ENCODE measurements around the gene CHST8. TPM values are rescaled to one million over a fixed set of nuclear protein-coding genes. Genes with fewer than 3 reads are reported as not detected.
A peak's percentile ranks its signal among the peaks of the same experiment; 100 is the strongest.

CHST8 gene
- total and polyA plus RNA-seq, 2 experiments from 2014 or later, result 9.3 to 38.2 TPM

- H3K4me1 ChIP-seq (ENCODE audit: insufficient read depth), result peaks cover 7% of the 10 kb centered on the region; the same call in 1 of the 2 replicates
- Mint-ChIP-seq H3K4me3 (no peak overlapping the region), H3K4me1 (peaks cover 12% of the 10 kb centered on the region), H3K27me3 (ENCODE audit: insufficient read depth, low read depth, poor library complexity) (peaks cover 9% of the 10 kb centered on the region), H3K36me3 (ENCODE audit: low read depth) (no peaks in the 10 kb centered on the region), H3K9me3 (peaks cover 2% of the 10 kb centered on the region; the same call in 1 of the 3 replicates), H3K27ac (no peak overlapping the region)
- no peaks in the 10 kb centered on the region for H3K27me3 ChIP-seq (ENCODE audit: insufficient read depth)
- no peak overlapping the region for H3K27ac ChIP-seq (ENCODE audit: low read depth)
- no peak overlapping the region for H2AFZ ChIP-seq
- H3K4me2 ChIP-seq, result no peak overlapping the region
- no peaks in the 10 kb centered on the region for H3K9me2 ChIP-seq (ENCODE audit: insufficient read depth)
- no peaks in the 10 kb centered on the region for H3K79me2 ChIP-seq (replicated peaks; ENCODE audit: insufficient read depth)
- H3K36me3 ChIP-seq (ENCODE audit: insufficient read depth), result no peaks in the 10 kb centered on the region
- no peaks in the 10 kb centered on the region for H3F3A ChIP-seq (replicated peaks; ENCODE audit: low read depth)
- ATAC-seq (peak; percentile 37), DNase-seq (ENCODE audit: low spot score) (peak; percentile 30)
- peaks cover 4% of the 10 kb centered on the region; the same call in 1 of the 2 replicates for H4K20me1 ChIP-seq (replicated peaks; ENCODE audit: insufficient read depth)
- no peak for TF ChIP-seq CTCF (conservative IDR thresholded peaks at IDR 0.05; ENCODE audit: low read depth in 2 of 2)
- no peak for TF ChIP-seq REST (IDR thresholded peaks at IDR 0.05; ENCODE audit: unreplicated experiment)
- TF ChIP-seq EZH2phosphoT487 (IDR thresholded peaks at IDR 0.05; ENCODE audit: unreplicated experiment), result no peak
- no peak for TF ChIP-seq CREB1 (CRISPR knock-in tag; IDR thresholded peaks at IDR 0.05; ENCODE audit: low read depth)
- no peak for TF ChIP-seq POLR2AphosphoS5 (IDR thresholded peaks at IDR 0.05; ENCODE audit: low read depth)
- no peak for TF ChIP-seq EZH2 (IDR thresholded peaks at IDR 0.05; ENCODE audit: low read depth, unreplicated experiment)
- TF ChIP-seq ZNF462 (CRISPR knock-in tag; IDR thresholded peaks at IDR 0.05), result no peak
- no peak for TF ChIP-seq ETS1 (IDR thresholded peaks at IDR 0.05)
- TF ChIP-seq JUNB (IDR thresholded peaks at IDR 0.05; ENCODE audit: unreplicated experiment), result no peak
- TF ChIP-seq ZNF331 (CRISPR knock-in tag; IDR thresholded peaks at IDR 0.05; ENCODE audit: low read depth), result no peak
- TF ChIP-seq ZNF114 (CRISPR knock-in tag; IDR thresholded peaks at IDR 0.05), result no peak
- TF ChIP-seq NANOG (IDR thresholded peaks at IDR 0.05; ENCODE audit: borderline replicate concordance), result no peak
- TF ChIP-seq STAT1 (IDR thresholded peaks at IDR 0.05; ENCODE audit: unreplicated experiment), result no peak
- H3K4me3 ChIP-seq, result no peak overlapping the region
These were observed 142.0 kb downstream of the CHST8 start for GRCh38 chr19:33763633-33764371.

All from GM23338 (cell line).